ENCODE data around the gene UGT1A6. TPM values are rescaled to one million over a fixed set of nuclear protein-coding genes. Genes with fewer than 3 reads are reported as not detected.
"Not testable (repeated sequence)": the region's sequence is repeated elsewhere in the genome, so short reads cannot be mapped to it uniquely, and the experiment has no call there.

The UGT1A6 gene
- total RNA-seq, 1 experiment from 2014 or later = not detected

GRCh38 chr2:233643128-233643527 lies 49.6 kb upstream of the UGT1A6 start (continued):
- TF ChIP-seq ZMAT4 (CRISPR knock-in tag; IDR thresholded peaks at IDR 0.05) = no peak

- H3K4me1 Mint-ChIP-seq; H3K4me3 Mint-ChIP-seq; DNase-seq (ENCODE audit: low spot score); ATAC-seq; H3K27me3 Mint-ChIP-seq (ENCODE audit: low read depth); CTCF ChIA-PET; H3K27ac Mint-ChIP-seq: not testable (repeated sequence)
- POLR2A ChIA-PET = interaction anchor here (0.6 kb wide), 1 partner anchor 303 kb away, joined by 3 read pairs; no protein-coding TSS in a partner anchor
- Mint-ChIP-seq H3K9me3 (peaks cover 36% of the 10 kb centered on the region), H3K36me3 (peaks cover 29% of the 10 kb centered on the region)
Observed at GRCh38 chr2:233646033-233646432, 46.7 kb upstream of the UGT1A6 start.

- no peak overlapping the region for H3K4me3 Mint-ChIP-seq
- peaks cover 7% of the 10 kb centered on the region for H3K27me3 Mint-ChIP-seq (ENCODE audit: low read depth)
- TF ChIP-seq ESRRA (CRISPR knock-in tag; IDR thresholded peaks at IDR 0.05; ENCODE audit: borderline replicate concordance) = no peak
- TF ChIP-seq ZNF425 (CRISPR knock-in tag; conservative IDR thresholded peaks at IDR 0.05) = no peak
- TF ChIP-seq ZNF281 (CRISPR knock-in tag; IDR thresholded peaks at IDR 0.05) = no peak
- TF ChIP-seq E2F5 (CRISPR knock-in tag; IDR thresholded peaks at IDR 0.05) = no peak
- TF ChIP-seq E2F1 (CRISPR knock-in tag; IDR thresholded peaks at IDR 0.05) = no peak
- TF ChIP-seq SMAD3 (CRISPR knock-in tag; IDR thresholded peaks at IDR 0.05; ENCODE audit: borderline replicate concordance) = no peak
- no peak for TF ChIP-seq NFE2L1 (CRISPR knock-in tag; IDR thresholded peaks at IDR 0.05)
- TF ChIP-seq FOXP1 (CRISPR knock-in tag; IDR thresholded peaks at IDR 0.05; ENCODE audit: borderline replicate concordance) = no peak
- TF ChIP-seq SP1 (CRISPR knock-in tag; conservative IDR thresholded peaks at IDR 0.05) = no peak
- no peak for TF ChIP-seq CREM (CRISPR knock-in tag; IDR thresholded peaks at IDR 0.05)
- TF ChIP-seq ZMAT4 (CRISPR knock-in tag; IDR thresholded peaks at IDR 0.05) = no peak
- no peak for TF ChIP-seq ZNF532 (CRISPR knock-in tag; IDR thresholded peaks at IDR 0.05; ENCODE audit: borderline replicate concordance)
- TF ChIP-seq IRF2 (CRISPR knock-in tag; IDR thresholded peaks at IDR 0.05; ENCODE audit: borderline replicate concordance, low read depth) = no peak
- no peak for TF ChIP-seq EMX1 (CRISPR knock-in tag; IDR thresholded peaks at IDR 0.05)
- no peak for TF ChIP-seq CDX4 (CRISPR knock-in tag; IDR thresholded peaks at IDR 0.05; ENCODE audit: borderline replicate concordance)
- no peak for TF ChIP-seq ZNF416 (CRISPR knock-in tag; IDR thresholded peaks at IDR 0.05)
- TF ChIP-seq MLX (CRISPR knock-in tag; IDR thresholded peaks at IDR 0.05) = no peak
- DNase-seq (ENCODE audit: low spot score) (no peak), ATAC-seq (no peak)
- peaks cover 21% of the 10 kb centered on the region for H3K9me3 Mint-ChIP-seq
- H3K27ac Mint-ChIP-seq = no peak overlapping the region
- CTCF ChIA-PET = no interaction called here
- no peaks in the 10 kb centered on the region for H3K4me1 Mint-ChIP-seq
- POLR2A ChIA-PET = no interaction called here
- H3K36me3 Mint-ChIP-seq = peaks cover 18% of the 10 kb centered on the region
Observed at GRCh38 chr2:233650981-233651380, 41.7 kb upstream of the UGT1A6 start.
